ENCODE data around the gene PUS7L.
"Not testable (repeated sequence)": the region's sequence is repeated elsewhere in the genome, so short reads cannot be mapped to it uniquely, and the experiment has no call there.

DNA sequence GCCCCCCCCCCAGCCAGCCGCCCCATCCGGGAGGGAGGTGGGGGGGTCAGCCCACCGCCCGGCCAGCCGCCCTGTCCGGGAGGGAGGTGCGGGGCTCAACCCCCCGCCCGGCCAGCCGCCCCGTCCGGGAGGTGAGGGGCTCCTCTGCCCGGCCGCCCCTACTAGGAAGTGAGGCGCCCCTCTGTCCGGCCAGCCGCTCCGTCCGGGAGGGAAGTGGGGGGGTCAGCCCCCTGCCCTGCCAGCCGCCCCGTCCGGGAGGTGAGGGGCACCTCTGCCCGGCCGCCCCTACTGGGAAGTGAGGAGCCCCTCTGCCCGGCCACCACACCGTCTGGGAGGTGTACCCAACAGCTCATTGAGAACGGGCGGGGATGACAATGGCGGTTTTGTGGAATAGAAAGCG, 73.1 kb downstream of the PUS7L start:
- TF ChIP-seq, protein P1, sequence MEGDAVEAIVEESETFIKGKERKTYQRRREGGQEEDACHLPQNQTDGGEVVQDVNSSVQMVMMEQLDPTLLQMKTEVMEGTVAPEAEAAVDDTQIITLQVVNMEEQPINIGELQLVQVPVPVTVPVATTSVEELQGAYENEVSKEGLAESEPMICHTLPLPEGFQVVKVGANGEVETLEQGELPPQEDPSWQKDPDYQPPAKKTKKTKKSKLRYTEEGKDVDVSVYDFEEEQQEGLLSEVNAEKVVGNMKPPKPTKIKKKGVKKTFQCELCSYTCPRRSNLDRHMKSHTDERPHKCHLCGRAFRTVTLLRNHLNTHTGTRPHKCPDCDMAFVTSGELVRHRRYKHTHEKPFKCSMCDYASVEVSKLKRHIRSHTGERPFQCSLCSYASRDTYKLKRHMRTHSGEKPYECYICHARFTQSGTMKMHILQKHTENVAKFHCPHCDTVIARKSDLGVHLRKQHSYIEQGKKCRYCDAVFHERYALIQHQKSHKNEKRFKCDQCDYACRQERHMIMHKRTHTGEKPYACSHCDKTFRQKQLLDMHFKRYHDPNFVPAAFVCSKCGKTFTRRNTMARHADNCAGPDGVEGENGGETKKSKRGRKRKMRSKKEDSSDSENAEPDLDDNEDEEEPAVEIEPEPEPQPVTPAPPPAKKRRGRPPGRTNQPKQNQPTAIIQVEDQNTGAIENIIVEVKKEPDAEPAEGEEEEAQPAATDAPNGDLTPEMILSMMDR (conservative IDR thresholded peaks at IDR 0.05; ENCODE audit: low read depth in 2 of 2), result not testable (repeated sequence)
- TF ChIP-seq NANOG (IDR thresholded peaks at IDR 0.05; ENCODE audit: borderline replicate concordance); POLR2AphosphoS5 (IDR thresholded peaks at IDR 0.05; ENCODE audit: low read depth); EZH2 (IDR thresholded peaks at IDR 0.05; ENCODE audit: low read depth, unreplicated experiment); CREB1 (CRISPR knock-in tag; IDR thresholded peaks at IDR 0.05; ENCODE audit: low read depth); ZNF114 (CRISPR knock-in tag; IDR thresholded peaks at IDR 0.05); EZH2phosphoT487 (IDR thresholded peaks at IDR 0.05; ENCODE audit: unreplicated experiment): not testable (repeated sequence)
- TF ChIP-seq, protein P2, sequence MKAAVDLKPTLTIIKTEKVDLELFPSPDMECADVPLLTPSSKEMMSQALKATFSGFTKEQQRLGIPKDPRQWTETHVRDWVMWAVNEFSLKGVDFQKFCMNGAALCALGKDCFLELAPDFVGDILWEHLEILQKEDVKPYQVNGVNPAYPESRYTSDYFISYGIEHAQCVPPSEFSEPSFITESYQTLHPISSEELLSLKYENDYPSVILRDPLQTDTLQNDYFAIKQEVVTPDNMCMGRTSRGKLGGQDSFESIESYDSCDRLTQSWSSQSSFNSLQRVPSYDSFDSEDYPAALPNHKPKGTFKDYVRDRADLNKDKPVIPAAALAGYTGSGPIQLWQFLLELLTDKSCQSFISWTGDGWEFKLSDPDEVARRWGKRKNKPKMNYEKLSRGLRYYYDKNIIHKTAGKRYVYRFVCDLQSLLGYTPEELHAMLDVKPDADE (IDR thresholded peaks at IDR 0.05), result not testable (repeated sequence)
- TF ChIP-seq, protein P3, sequence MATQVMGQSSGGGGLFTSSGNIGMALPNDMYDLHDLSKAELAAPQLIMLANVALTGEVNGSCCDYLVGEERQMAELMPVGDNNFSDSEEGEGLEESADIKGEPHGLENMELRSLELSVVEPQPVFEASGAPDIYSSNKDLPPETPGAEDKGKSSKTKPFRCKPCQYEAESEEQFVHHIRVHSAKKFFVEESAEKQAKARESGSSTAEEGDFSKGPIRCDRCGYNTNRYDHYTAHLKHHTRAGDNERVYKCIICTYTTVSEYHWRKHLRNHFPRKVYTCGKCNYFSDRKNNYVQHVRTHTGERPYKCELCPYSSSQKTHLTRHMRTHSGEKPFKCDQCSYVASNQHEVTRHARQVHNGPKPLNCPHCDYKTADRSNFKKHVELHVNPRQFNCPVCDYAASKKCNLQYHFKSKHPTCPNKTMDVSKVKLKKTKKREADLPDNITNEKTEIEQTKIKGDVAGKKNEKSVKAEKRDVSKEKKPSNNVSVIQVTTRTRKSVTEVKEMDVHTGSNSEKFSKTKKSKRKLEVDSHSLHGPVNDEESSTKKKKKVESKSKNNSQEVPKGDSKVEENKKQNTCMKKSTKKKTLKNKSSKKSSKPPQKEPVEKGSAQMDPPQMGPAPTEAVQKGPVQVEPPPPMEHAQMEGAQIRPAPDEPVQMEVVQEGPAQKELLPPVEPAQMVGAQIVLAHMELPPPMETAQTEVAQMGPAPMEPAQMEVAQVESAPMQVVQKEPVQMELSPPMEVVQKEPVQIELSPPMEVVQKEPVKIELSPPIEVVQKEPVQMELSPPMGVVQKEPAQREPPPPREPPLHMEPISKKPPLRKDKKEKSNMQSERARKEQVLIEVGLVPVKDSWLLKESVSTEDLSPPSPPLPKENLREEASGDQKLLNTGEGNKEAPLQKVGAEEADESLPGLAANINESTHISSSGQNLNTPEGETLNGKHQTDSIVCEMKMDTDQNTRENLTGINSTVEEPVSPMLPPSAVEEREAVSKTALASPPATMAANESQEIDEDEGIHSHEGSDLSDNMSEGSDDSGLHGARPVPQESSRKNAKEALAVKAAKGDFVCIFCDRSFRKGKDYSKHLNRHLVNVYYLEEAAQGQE (IDR thresholded peaks at IDR 0.05; ENCODE audit: unreplicated experiment), result not testable (repeated sequence)

Data from GM23338 (cell line).